Pulmonary artery endothelial cell (primary cell): ENCODE measurements around the gene PNLIPRP2. TPM values are rescaled to one million over a fixed set of nuclear protein-coding genes. Genes with fewer than 3 reads are reported as not detected.

Experiments
- DNase-seq: peaks from one replicate; pipeline ENCODE4 v3.0.0-alpha.2; 2011; ENCODE audit warnings: low read depth, low spot score
- total RNA-seq: library from RNA; depleted of rRNA; stranded (reverse); fragments of >200 nt; gene quantifications from 2 replicates; pipeline ENCODE4 v1.2.3, GENCODE V29; 2014

PNLIPRP2 gene
- total RNA-seq, 1 donor from 2014 or later = not detected

- no peak for DNase-seq
These were observed 8.5 kb upstream of the PNLIPRP2 start for GRCh38 chr10:116612107-116612769.

- no peak for DNase-seq
These were observed 7.3 kb upstream of the PNLIPRP2 start for GRCh38 chr10:116613471-116613870.

- no peak for DNase-seq
These were observed 6.0 kb upstream of the PNLIPRP2 start for GRCh38 chr10:116614796-116615195.

GRCh38 chr10:116615199-116615776 is 5.5 kb upstream of the PNLIPRP2 start:
- DNase-seq = no peak

- no peak for DNase-seq
These were observed 723 bp downstream of the PNLIPRP2 start for GRCh38 chr10:116621476-116621875.

GRCh38 chr10:116621934-116622655 is 1.3 kb downstream of the PNLIPRP2 start:
- no peak for DNase-seq

- DNase-seq = no peak
These were observed 5.1 kb downstream of the PNLIPRP2 start for GRCh38 chr10:116625845-116626244.

- DNase-seq = no peak
These were observed 6.1 kb downstream of the PNLIPRP2 start for GRCh38 chr10:116626815-116627214.

GRCh38 chr10:116627386-116627933 is 6.7 kb downstream of the PNLIPRP2 start:
- no peak for DNase-seq

- DNase-seq = no peak
These were observed 8.6 kb downstream of the PNLIPRP2 start for GRCh38 chr10:116629340-116629739.

GRCh38 chr10:116630020-116630419 is 9.3 kb downstream of the PNLIPRP2 start:
- no peak for DNase-seq

GRCh38 chr10:116631871-116632295 is 11.1 kb downstream of the PNLIPRP2 start:
- no peak for DNase-seq

- DNase-seq = no peak
These were observed 12.0 kb downstream of the PNLIPRP2 start for GRCh38 chr10:116632596-116633215.

- DNase-seq = no peak
These were observed 12.5 kb downstream of the PNLIPRP2 start for GRCh38 chr10:116633216-116633600.

GRCh38 chr10:116634126-116634975 is 13.6 kb downstream of the PNLIPRP2 start:
- no peak for DNase-seq

GRCh38 chr10:116636385-116636784 is 15.6 kb downstream of the PNLIPRP2 start:
- no peak for DNase-seq

- DNase-seq = no peak
These were observed 16.2 kb downstream of the PNLIPRP2 start for GRCh38 chr10:116636976-116637375.

GRCh38 chr10:116637830-116638229 is 17.1 kb downstream of the PNLIPRP2 start:
- DNase-seq = no peak

- DNase-seq = no peak
These were observed 25.7 kb downstream of the PNLIPRP2 start for GRCh38 chr10:116646502-116646901.

GRCh38 chr10:116648903-116649302 is 28.1 kb downstream of the PNLIPRP2 start:
- no peak for DNase-seq

- no peak for DNase-seq
These were observed 33.1 kb downstream of the PNLIPRP2 start for GRCh38 chr10:116653885-116654284.
